Glomerular visceral epithelial cell (primary cell): ENCODE results near the gene NR1H3.

ENCODE experiments used
- DNase-seq: peaks from one replicate; pipeline ENCODE4 v3.0.0-alpha.2; 2016; ENCODE audit errors: extremely low spot score

NR1H3 gene

GRCh38 chr11:47244448-47245350 lies 13.1 kb upstream of the NR1H3 start:
- DNase-seq = no peak

GRCh38 chr11:47245611-47246357 lies 12.0 kb upstream of the NR1H3 start:
- no peak for DNase-seq

- no peak for DNase-seq
Observed at GRCh38 chr11:47247502-47247901, 10.3 kb upstream of the NR1H3 start.

- peak; percentile 38 for DNase-seq
Observed at GRCh38 chr11:47248304-47248663, 9.5 kb upstream of the NR1H3 start.

GRCh38 chr11:47248664-47249377 lies 9.0 kb upstream of the NR1H3 start, which contains the start of gene ACP2:
Gene ACP2 (minus strand): TSS chr11:47248814. CDS start chr11:47248789, 25 bp downstream.
- DNase-seq = peak; percentile 87

- DNase-seq = no peak
Observed at GRCh38 chr11:47249378-47249715, 8.4 kb upstream of the NR1H3 start.

- no peak for DNase-seq
Observed at GRCh38 chr11:47251751-47252150, 6.0 kb upstream of the NR1H3 start.

- no peak for DNase-seq
Observed at GRCh38 chr11:47253660-47254059, 4.1 kb upstream of the NR1H3 start.

GRCh38 chr11:47254386-47254785 lies 3.4 kb upstream of the NR1H3 start:
- DNase-seq = no peak

- no peak for DNase-seq
Observed at GRCh38 chr11:47256374-47256773, 1.4 kb upstream of the NR1H3 start.

- DNase-seq = no peak
Observed at GRCh38 chr11:47257177-47257516, 649 bp upstream of the NR1H3 start.

- DNase-seq = no peak
Observed at GRCh38 chr11:47258317-47258902, 614 bp downstream of the NR1H3 start.

- DNase-seq = peak; percentile 69
Observed at GRCh38 chr11:47259232-47259977, 1.6 kb downstream of the NR1H3 start.

GRCh38 chr11:47260366-47260765 lies 2.6 kb downstream of the NR1H3 start:
- DNase-seq = no peak

GRCh38 chr11:47261291-47261800 lies 3.5 kb downstream of the NR1H3 start:
- DNase-seq = no peak

- no peak for DNase-seq
Observed at GRCh38 chr11:47264119-47264518, 6.3 kb downstream of the NR1H3 start.

GRCh38 chr11:47264521-47264920 lies 6.7 kb downstream of the NR1H3 start:
- no peak for DNase-seq

GRCh38 chr11:47267876-47268275 lies 10.1 kb downstream of the NR1H3 start:
- DNase-seq = no peak

GRCh38 chr11:47268448-47269001 lies 10.7 kb downstream of the NR1H3 start:
- DNase-seq = no peak

- peak; percentile 86 for DNase-seq
Observed at GRCh38 chr11:47269002-47269828, 11.4 kb downstream of the NR1H3 start.
